K562 (cell line): ENCODE data around the gene CDHR1. TPM values are rescaled to one million over a fixed set of nuclear protein-coding genes. Genes with fewer than 3 reads are reported as not detected.
A peak's percentile ranks its signal among the peaks of the same experiment; 100 is the strongest.

Experiments
- BACH1 ChIP-seq: fragments of 200-800 bp; sonication (Bioruptor generic); IDR thresholded peaks from 2 replicates; pipeline ENCODE4 v1.6.1; 2016; ENCODE audit warnings: missing genetic modification characterization, missing compliant biosample characterization
- IFI16 ChIP-seq: fragments of 250-450 bp; sonication (Bioruptor Pico); IDR thresholded peaks from 2 replicates; pipeline ENCODE4 v2.1.2; 2022; ENCODE audit warnings: mild to moderate bottlenecking, inconsistent platforms
- KAT8 ChIP-seq: fragments of 450-650 bp; IDR thresholded peaks from 2 replicates; pipeline ENCODE4 v1.6.1; 2016; ENCODE audit warnings: low read depth, mild to moderate bottlenecking
- LARP7 ChIP-seq: fragments of 450-650 bp; IDR thresholded peaks from 2 replicates; pipeline ENCODE4 v1.6.1; 2016
- NCOA4 ChIP-seq: fragments of 450-650 bp; IDR thresholded peaks from 2 replicates; pipeline ENCODE4 v1.6.1; 2018; ENCODE audit warnings: mild to moderate bottlenecking; ENCODE audit not compliant: partially characterized antibody
- NRF1 ChIP-seq, 2 experiments: fragments of 450-650 bp; IDR thresholded peaks in 1 of 2; conservative IDR thresholded peaks in 1 of 2; 2 replicates each; pipeline ENCODE4 v1.6.1; 2014; ENCODE audit warnings: mild to moderate bottlenecking in 2 of 2
- PHB2 ChIP-seq: fragments of 450-650 bp; IDR thresholded peaks from 2 replicates; pipeline ENCODE4 v1.6.1; 2017; ENCODE audit warnings: low read depth
- PHF20 ChIP-seq: fragments of 450-650 bp; IDR thresholded peaks from 2 replicates; pipeline ENCODE4 v1.6.1; 2018; ENCODE audit not compliant: partially characterized antibody
- PRMT5 ChIP-seq: sonication (generic); formaldehyde crosslinking; IDR thresholded peaks from 2 replicates; pipeline ENCODE4 v1.5.0; 2020; ENCODE audit warnings: missing genetic modification reagents
- SAP30 ChIP-seq: fragments of 200-600 bp; sonication (generic); IDR thresholded peaks from 2 replicates; pipeline ENCODE4 v1.6.1; 2012; ENCODE audit warnings: borderline replicate concordance, low read depth, mild to moderate bottlenecking, moderate library complexity, low read length, control low read depth, inconsistent platforms; ENCODE audit not compliant: insufficient read depth, poor library complexity, severe bottlenecking
- SMARCB1 ChIP-seq: IDR thresholded peaks from 2 replicates; pipeline ENCODE4 v1.6.1; 2011; ENCODE audit warnings: improper control_type of control experiment, low read depth; ENCODE audit not compliant: insufficient read length
- SRSF9 ChIP-seq: fragments of 200-400 bp; formaldehyde crosslinking; IDR thresholded peaks from 2 replicates; pipeline ENCODE4 v1.6.1; 2017; ENCODE audit warnings: low read depth, low read length, borderline replicate concordance
- THRAP3 ChIP-seq: fragments of 450-650 bp; IDR thresholded peaks from 2 replicates; pipeline ENCODE4 v1.6.1; 2016; ENCODE audit warnings: mild to moderate bottlenecking, inconsistent platforms, borderline replicate concordance
- ZBED1 ChIP-seq: IDR thresholded peaks from 2 replicates; pipeline ENCODE4 v1.6.1; 2014
- ZNF184 ChIP-seq: sonication (generic); formaldehyde crosslinking; IDR thresholded peaks from 2 replicates; pipeline ENCODE4 v1.5.0; 2020; ENCODE audit warnings: missing genetic modification reagents
- polyA plus RNA-seq, 8 experiments: library from polyadenylated mRNA; depleted of rRNA in 4 of 8; stranded (reverse) in 5 of 8; unstranded in 3 of 8; fragments of >200 nt; fragmentation: Nextera tagmentation in 2 of 8; fragmentation: Illumina TruSeq in 1 of 8; extraction: Ambion mirVana in 2 of 8; extraction: Trizol in 1 of 8; gene quantifications; 2 replicates each; pipeline versions ENCODE4 v1.2.1 to v1.2.3, GENCODE V29; 2011 to 2014; ENCODE audit warnings: inconsistent platforms in 1 of 8, missing spikeins in 1 of 8
- total RNA-seq, 7 experiments: library from RNA; depleted of rRNA in 6 of 7; stranded (reverse); fragments of >200 nt in 6 of 7; fragmentation: Illumina TruSeq in 2 of 7; extraction: Trizol in 2 of 7; gene quantifications; 2 replicates each; pipeline versions ENCODE4 v1.2.1 to v1.2.3, GENCODE V29; 2011 to 2021; ENCODE audit warnings: low replicate concordance in 1 of 7
- TF ChIP-seq, protein P1 (sequence below): IDR thresholded peaks from 2 replicates; pipeline ENCODE4 v1.6.1; 2016; ENCODE audit warnings: missing genetic modification characterization, missing compliant biosample characterization
- TF ChIP-seq, protein P2 (sequence below): fragments of 200-400 bp; formaldehyde crosslinking; IDR thresholded peaks from 2 replicates; pipeline ENCODE4 v1.6.1; 2017; ENCODE audit warnings: mild to moderate bottlenecking, low read depth, low read length, moderate library complexity
- TF ChIP-seq, protein P3 (sequence below): fragments of 250-450 bp; sonication (Bioruptor Pico); IDR thresholded peaks from 2 replicates; pipeline ENCODE4 v1.8.0; 2021; ENCODE audit warnings: borderline replicate concordance, mild to moderate bottlenecking, moderate library complexity; ENCODE audit not compliant: poor library complexity, severe bottlenecking
- TF ChIP-seq, protein P4 (sequence below): fragments of 450-650 bp; IDR thresholded peaks from 2 replicates; pipeline ENCODE4 v1.6.1; 2017; ENCODE audit warnings: antibody characterized with exemption, mild to moderate bottlenecking

The CDHR1 gene
- total and polyA plus RNA-seq, 9 of the 15 experiments (the other 6 are each of a cell fraction or from before 2014, with no cell fraction given) = 0.03 to 0.99 (median 0.20) TPM

DNA sequence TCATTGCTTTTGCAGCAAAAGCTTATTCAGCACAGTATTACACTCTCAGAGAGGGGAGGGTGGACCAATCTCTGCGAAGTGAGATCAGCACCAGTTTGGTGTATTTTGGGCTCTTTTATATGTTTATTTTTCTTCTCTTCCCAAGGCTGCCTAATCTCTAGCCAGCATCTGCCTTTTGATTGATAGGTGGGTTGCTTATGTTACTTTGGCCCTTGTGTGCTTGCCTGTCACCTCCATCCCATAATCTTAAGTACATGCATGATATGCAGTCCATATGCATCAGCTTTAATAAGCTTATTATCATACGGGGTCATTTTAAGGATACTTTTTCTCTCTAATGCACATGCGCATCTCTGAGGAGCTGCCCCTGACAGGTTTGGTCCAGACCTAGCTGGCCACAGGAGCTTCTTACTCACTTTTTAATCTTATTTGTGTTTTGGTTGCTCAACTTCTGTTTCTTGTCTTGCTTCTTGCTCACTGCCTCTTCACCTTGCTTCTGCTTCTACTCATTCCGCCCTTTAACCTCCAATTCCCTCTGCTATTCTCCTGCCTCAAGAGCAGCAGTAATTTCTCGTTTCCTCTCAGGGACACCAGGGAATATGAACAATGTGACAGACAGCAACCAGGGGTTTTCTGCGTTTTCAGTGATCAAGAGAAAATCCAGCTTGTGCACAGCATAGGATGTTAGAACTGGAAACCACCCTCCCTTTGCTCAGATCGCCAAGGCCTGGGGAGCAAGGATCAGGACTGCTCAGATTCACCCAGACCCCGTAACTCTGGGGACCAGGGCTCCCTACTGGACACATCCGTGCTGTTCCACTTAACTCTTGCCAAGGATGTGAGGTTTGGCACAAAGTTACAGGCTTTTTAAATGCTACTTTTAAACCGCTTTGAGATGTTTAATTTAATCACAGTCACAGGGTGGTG is 60.5 kb downstream of the CDHR1 start (continued):
- TF ChIP-seq, protein P1, sequence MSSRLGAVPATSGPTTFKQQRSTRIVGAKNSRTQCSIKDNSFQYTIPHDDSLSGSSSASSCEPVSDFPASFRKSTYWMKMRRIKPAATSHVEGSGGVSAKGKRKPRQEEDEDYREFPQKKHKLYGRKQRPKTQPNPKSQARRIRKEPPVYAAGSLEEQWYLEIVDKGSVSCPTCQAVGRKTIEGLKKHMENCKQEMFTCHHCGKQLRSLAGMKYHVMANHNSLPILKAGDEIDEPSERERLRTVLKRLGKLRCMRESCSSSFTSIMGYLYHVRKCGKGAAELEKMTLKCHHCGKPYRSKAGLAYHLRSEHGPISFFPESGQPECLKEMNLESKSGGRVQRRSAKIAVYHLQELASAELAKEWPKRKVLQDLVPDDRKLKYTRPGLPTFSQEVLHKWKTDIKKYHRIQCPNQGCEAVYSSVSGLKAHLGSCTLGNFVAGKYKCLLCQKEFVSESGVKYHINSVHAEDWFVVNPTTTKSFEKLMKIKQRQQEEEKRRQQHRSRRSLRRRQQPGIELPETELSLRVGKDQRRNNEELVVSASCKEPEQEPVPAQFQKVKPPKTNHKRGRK (tag) = peak; percentile 34; the same call in 1 of the 2 replicates
- TF ChIP-seq NRF1 (conservative IDR thresholded peaks at IDR 0.05 in 1 of 2, IDR thresholded peaks at IDR 0.05 in 1 of 2) (peak; percentile 83 to 86), PHB2 (no peak), BACH1 (tag) (no peak), THRAP3 (no peak), IFI16 (CRISPR knock-in tag) (no peak), LARP7 (no peak), SAP30 (no peak), SMARCB1 (no peak), PHF20 (no peak), ZBED1 (no peak), PRMT5 (CRISPR knock-in tag) (no peak), KAT8 (no peak), SRSF9 (no peak), NCOA4 (no peak), ZNF184 (CRISPR knock-in tag) (no peak)
- TF ChIP-seq, protein P2, sequence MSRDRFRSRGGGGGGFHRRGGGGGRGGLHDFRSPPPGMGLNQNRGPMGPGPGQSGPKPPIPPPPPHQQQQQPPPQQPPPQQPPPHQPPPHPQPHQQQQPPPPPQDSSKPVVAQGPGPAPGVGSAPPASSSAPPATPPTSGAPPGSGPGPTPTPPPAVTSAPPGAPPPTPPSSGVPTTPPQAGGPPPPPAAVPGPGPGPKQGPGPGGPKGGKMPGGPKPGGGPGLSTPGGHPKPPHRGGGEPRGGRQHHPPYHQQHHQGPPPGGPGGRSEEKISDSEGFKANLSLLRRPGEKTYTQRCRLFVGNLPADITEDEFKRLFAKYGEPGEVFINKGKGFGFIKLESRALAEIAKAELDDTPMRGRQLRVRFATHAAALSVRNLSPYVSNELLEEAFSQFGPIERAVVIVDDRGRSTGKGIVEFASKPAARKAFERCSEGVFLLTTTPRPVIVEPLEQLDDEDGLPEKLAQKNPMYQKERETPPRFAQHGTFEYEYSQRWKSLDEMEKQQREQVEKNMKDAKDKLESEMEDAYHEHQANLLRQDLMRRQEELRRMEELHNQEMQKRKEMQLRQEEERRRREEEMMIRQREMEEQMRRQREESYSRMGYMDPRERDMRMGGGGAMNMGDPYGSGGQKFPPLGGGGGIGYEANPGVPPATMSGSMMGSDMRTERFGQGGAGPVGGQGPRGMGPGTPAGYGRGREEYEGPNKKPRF = no peak
- TF ChIP-seq, protein P3, sequence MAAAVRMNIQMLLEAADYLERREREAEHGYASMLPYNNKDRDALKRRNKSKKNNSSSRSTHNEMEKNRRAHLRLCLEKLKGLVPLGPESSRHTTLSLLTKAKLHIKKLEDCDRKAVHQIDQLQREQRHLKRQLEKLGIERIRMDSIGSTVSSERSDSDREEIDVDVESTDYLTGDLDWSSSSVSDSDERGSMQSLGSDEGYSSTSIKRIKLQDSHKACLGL = no peak
- TF ChIP-seq, protein P4, sequence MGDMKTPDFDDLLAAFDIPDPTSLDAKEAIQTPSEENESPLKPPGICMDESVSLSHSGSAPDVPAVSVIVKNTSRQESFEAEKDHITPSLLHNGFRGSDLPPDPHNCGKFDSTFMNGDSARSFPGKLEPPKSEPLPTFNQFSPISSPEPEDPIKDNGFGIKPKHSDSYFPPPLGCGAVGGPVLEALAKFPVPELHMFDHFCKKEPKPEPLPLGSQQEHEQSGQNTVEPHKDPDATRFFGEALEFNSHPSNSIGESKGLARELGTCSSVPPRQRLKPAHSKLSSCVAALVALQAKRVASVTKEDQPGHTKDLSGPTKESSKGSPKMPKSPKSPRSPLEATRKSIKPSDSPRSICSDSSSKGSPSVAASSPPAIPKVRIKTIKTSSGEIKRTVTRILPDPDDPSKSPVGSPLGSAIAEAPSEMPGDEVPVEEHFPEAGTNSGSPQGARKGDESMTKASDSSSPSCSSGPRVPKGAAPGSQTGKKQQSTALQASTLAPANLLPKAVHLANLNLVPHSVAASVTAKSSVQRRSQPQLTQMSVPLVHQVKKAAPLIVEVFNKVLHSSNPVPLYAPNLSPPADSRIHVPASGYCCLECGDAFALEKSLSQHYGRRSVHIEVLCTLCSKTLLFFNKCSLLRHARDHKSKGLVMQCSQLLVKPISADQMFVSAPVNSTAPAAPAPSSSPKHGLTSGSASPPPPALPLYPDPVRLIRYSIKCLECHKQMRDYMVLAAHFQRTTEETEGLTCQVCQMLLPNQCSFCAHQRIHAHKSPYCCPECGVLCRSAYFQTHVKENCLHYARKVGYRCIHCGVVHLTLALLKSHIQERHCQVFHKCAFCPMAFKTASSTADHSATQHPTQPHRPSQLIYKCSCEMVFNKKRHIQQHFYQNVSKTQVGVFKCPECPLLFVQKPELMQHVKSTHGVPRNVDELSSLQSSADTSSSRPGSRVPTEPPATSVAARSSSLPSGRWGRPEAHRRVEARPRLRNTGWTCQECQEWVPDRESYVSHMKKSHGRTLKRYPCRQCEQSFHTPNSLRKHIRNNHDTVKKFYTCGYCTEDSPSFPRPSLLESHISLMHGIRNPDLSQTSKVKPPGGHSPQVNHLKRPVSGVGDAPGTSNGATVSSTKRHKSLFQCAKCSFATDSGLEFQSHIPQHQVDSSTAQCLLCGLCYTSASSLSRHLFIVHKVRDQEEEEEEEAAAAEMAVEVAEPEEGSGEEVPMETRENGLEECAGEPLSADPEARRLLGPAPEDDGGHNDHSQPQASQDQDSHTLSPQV = no peak
